Measurements from ENCODE around the gene TUBGCP6.
"Not testable (repeated sequence)": the region's sequence is repeated elsewhere in the genome, so short reads cannot be mapped to it uniquely, and the experiment has no call there.

The TUBGCP6 gene

GRCh38 chr22:50168490-50169180, 76.2 kb downstream of the TUBGCP6 start:
- DNase-seq (ENCODE audit: low spot score): not testable (repeated sequence)

- no peak for DNase-seq (ENCODE audit: low spot score)
These were observed 76.9 kb downstream of the TUBGCP6 start for GRCh38 chr22:50167689-50168489.

All from Ammon's horn (tissue), 1 donor.